ENCODE measurements around the gene BBS9.

- TF ChIP-seq POLR2AphosphoS5 (IDR thresholded peaks at IDR 0.05; ENCODE audit: low read depth, low read length) = no peak
- TF ChIP-seq POLR2A (IDR thresholded peaks at IDR 0.05; ENCODE audit: low read depth, low read length) = no peak
- TF ChIP-seq TAF1 (IDR thresholded peaks at IDR 0.05; ENCODE audit: low read depth, low read length) = no peak
- TF ChIP-seq SPI1 (IDR thresholded peaks at IDR 0.05; ENCODE audit: low read depth, low read length) = no peak
- TF ChIP-seq PAX5 (IDR thresholded peaks at IDR 0.05; ENCODE audit: insufficient read depth, low read length, severe bottlenecking) = no peak
Measured at GRCh38 chr7:33327427-33327826, 198.1 kb downstream of the BBS9 start.

Measured in GM12891 (cell line).